Stimulated activated CD4-positive, alpha-beta T cell treated with anti-CD3 and anti-CD28 coated beads, Interleukin-1b, Interleukin-23, amount 100 ng/mL, for 1 hour (primary cell): ENCODE measurements around the gene PHYH.
"Not testable (repeated sequence)": the region's sequence is repeated elsewhere in the genome, so short reads cannot be mapped to it uniquely, and the experiment has no call there.

Experiments
- DNase-seq, 2 donors: peaks; one replicate each; pipeline ENCODE4 v3.0.0-alpha.2; 2020; ENCODE audit warnings: low read depth in 2 of 2

PHYH gene

DNA sequence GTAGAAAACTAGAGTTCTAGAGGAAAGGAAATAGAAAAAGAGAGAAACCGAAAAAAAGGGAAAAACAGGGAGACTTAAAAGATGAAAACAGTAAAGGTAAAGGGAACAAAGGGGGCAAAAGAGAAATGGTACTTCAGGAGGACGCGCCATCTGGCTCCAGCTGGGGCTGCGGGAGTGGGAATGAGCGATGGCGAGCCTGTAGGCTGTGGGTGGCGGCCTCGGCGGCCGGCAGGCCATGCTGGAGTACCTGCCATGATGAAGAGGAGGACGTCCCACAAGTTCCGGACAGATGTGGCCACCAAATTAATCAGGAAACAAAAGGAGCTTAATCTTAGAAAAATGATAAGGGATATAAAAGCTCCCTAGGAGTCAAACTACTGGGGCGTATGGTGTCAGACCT lies 21.7 kb upstream of the PHYH start:
- no peak for DNase-seq

DNA sequence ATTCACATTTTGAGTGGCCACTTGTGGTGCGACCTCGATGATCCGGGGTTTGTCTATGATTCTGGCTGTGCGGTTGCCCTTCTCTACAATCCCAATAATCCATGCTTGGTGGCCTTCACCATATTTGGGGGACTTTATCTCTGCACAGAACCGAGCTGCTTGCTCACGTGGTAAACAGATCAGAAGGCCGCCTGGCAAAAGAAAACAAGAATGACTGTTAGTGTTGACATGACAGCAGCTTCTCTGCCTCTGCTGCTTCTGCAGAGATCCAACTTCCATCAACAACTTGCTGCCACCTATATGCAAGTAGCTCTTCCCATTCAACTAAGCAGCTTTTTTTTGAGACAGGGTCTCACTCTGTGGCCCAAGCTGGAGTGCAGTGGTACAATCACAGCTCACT lies 19.3 kb upstream of the PHYH start:
- no peak for DNase-seq

DNA sequence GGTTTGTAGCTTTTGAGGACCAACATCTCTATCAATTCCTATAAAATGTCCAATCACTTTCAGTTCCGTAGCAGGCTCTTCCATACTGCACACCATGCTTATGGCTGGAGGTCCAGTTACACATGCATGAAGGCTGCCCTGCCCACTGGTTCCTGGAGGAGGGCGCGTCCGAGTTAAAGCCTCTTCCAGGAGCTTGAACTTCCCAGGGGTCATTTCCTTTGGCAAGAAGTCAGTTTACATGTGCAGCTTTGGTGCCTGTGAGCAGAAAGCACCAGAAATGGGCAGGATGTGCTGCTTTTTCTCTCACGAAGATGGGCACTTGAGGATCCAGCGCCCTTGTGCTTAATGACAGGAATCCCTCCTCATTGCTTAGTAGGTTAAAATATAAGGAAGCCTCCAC lies 17.6 kb upstream of the PHYH start:
- no peak for DNase-seq

DNA sequence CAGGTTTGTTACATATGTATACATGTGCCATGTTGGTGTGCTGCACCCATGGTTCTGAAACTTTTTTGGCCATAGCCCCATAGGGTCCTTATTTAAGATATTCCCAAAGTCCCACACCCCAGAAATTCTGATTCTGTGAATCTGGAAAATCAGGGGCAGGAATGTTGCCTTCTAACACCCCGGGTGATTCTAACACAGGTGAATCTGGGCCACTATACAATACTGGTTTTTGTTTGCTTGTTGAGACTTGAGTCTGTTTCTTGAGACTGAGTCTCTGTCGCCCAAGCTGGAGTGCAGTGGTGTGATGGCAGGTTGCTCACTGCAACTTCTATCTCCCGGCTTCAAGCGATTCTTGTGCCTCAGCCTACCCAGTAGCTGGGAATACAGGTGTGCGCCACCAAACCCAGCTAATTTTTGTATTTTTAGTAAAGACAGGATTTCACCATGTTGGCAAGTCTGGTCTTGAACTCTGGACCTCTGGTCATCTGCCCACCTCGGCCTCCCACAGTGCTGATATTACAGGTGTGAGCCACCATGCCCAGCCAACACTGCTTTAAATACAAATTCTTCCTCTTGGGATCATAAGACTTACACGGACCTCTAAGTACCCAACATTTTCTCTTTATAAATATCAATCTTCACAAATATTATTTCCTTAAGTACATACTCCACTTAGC lies 16.9 kb upstream of the PHYH start:
- no peak for DNase-seq

DNA sequence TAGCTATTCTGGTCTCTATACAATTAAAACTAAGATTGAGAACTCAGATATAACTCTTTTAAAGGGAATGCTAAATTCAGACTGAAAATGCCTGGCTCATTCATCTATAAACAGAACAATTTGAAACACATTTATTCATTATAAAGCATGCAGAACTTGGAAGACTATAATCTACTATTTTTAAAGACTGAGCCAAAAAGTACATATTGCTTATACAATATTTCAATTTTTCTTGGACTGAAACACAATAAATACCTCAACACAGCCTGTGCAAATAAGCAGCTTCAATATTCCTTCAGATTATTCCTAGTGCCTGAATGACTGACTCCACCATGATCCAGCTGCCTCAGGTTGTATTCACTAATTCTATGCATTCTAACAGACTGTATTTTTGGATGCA lies 15.5 kb upstream of the PHYH start:
- no peak for DNase-seq

DNA sequence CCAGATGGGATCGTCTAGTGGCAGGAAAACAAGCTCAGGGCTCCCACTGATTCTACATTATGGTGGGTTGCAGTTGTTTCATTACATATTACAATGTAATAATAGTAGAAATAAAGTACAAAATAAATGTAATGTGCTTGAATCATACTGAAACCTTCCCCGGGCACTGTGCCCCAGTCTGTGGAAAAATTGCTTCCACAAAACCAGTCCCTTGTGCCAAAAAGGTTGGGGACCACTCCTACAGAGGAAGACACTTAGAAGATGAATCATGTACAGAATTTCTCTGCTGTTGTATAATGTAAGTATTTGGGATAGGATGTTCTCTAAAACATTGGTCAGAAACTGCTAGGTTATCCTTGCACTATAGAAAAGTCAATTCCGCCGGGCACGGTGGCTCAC lies 11.3 kb upstream of the PHYH start:
- no peak for DNase-seq

DNA sequence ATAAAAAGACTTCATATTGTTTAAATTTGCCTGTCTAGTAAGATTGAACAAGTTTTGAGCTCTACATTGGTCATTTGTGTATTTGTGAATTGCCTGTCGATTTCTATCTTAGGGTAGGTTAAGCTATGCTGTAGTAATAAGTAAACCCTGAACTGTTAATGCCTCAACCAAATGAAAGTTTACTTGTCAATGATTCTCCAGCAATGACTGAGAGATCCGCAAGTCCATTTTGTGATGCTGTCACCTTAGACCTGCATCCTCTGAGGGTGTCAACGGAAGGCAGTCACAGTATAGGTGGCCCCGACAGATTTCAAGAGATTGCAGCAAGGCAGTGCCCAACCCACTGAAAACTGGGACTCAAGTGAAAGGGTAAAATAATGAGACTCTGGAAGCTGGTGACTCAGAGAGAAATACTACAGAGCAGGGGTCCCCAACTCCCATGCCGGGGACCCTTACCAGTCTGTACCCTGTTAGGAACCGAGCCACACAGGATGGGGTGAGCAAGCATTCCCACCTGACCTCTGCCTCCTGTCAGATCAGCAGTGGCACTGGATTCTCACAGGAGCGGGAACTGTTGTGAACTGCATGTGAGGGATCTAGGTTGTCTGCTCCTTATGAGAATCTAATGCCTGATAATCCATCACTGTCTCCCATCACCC lies 10.8 kb upstream of the PHYH start:
- no peak for DNase-seq

DNA sequence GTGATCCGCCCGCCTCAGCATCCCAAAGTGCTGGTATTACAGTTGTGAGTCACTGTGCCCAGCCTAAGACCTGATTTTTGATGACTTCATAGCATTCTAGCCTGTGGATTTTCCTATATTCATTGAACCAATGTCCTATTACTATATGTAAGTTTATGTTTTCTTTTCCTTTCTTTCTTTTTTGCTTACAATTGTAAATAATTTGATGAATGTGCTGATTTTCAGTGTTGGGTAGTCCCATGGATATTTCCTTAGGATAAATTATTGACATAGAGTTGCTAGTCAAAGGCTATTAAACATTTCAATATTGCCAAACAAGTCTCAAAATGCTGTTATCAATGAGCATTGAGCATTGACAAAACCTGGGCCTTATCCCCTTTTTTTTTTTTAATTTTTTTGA lies 9.9 kb upstream of the PHYH start:
- no peak for DNase-seq

DNA sequence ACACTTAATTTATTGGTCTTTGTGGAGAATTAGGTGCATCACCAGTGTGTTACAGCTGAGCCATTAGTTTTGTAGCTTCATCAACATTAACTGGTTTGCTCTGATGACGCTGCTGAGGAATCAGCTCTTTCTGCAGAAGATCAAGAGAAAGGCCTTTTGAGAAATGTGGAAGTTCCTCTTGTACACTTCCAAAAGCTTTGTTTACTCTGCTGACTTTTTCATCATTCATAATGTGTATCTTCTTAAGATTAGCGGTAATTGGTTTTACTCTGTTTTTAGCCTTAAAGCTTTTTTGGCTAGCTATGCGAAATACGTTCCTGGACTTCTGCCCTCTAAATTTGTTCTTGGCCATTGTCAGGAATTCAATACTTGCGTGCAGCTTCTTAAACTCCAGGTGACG lies 8.2 kb upstream of the PHYH start:
- no peak for DNase-seq

DNA sequence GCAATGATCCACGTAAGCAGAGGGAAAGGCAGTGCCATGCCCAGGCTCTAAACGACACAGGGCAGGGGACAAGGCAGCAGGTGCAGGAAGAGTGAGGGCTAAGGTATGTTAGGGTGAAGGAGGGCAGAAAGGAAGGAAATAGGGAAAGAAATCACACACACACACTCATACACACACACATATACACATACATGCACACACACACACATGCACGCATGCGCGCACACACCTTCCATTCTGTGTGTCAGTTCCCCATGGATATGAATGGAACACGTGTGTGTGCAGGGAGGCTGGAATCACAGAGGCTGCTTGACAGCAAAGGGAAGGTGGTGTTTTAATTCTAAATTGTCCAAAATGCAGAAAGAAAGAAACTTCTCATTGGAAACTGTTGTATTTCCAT lies 6.2 kb upstream of the PHYH start:
- DNase-seq, result no peak

DNA sequence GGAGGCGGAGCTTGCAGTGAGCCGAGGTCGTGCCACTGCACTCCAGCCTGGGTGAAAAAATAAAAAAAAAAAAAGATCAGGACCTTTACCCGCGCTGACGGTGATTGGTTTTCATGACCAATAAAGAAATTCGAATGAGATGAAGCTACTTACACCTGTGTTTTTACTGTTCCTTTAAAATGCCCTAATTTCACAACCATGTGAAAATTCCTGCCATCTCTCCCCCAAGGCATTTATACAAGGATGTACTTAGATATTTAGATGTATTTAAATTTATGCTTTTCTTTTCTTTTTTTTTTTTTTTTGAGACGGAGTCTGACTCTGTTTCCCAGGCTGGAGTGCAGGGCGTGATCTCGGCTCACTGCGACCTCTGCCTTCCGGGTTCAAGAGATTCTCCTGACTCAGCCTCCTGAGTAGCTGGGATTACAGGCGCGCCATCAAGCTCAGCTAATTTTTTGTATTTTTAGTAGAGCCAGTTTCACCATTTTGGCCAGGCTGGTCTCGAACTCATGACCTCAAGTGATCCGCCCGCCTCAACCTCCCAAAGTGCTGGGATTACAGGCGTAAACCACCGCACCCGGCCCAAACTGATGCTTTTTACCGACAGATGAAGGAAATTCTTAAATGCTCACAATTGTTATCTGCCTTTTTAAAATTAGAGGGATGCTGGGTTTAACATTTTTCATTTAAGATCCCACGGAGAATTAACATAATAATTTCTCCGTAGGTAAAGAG lies 3.1 kb upstream of the PHYH start:
- no peak for DNase-seq

DNA sequence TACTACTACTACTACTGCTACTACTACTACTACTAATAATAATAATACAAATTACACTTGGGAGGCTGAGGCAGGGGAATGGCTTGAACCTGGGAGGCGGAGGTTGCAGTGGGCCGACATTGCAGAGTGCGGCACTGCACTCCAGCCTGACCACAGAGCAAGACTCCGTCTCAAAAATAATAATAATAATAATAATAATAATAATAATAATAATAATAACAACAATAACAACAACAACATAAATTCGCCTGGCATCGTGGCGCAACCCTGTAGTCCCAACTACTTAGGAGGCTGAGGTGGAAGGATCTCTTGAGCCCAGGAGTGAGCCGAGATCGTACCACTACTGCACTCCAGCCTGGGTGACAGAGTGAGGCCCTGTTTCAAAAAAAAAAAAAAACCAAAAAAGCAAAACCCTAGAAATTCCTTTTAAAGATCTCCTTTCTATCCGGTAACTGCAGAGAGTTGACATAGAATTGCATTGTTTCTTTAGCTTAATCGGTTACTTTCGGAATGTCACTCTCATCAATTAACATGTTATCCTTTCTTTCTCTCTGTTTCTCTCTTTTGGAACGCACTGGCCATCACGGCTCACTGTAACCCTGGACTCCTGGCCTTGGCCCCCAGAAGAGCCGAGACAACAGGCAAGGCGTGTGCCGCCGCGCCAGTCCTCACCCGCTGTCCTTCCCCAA lies 972 bp downstream of the PHYH start:
- no peak for DNase-seq

DNA sequence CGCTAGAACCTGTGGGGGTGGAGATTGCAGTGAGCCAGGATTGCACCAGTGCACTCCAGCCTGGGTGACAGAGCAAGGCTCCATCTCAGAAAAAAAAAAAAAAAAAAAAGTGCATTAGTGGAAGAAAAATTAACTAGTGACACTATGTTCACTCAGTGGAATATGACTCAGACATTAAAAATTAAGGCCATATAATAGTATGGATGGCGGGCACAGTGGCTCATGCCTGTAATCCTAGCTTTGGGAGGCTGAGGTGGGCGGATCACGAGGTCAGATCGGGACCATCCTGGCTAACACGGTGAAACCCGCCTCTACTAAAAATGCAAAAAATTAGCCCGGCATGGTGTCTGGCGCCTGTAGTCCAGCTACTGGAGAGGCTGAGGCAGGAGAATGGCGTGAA lies 3.4 kb downstream of the PHYH start:
- DNase-seq, result no peak

DNA sequence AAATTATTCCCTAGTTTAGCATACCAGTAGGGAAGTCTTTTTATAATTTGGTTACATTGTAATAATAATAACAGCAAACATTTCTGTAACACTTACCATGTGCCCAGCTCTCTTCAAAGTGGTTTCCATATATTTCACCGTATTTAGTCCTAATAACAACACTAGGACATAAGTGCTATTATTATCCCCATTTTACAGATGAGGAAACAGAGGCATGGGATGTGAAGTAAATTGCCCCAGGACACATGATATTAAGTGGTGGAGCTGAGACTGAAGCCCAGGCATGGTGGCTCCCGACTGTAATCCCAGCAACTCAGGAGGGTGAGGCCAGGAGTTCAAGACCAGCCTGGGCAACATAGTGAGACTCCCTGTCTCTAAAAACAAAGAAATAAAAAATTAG lies 5.1 kb downstream of the PHYH start:
- DNase-seq, result no peak

DNA sequence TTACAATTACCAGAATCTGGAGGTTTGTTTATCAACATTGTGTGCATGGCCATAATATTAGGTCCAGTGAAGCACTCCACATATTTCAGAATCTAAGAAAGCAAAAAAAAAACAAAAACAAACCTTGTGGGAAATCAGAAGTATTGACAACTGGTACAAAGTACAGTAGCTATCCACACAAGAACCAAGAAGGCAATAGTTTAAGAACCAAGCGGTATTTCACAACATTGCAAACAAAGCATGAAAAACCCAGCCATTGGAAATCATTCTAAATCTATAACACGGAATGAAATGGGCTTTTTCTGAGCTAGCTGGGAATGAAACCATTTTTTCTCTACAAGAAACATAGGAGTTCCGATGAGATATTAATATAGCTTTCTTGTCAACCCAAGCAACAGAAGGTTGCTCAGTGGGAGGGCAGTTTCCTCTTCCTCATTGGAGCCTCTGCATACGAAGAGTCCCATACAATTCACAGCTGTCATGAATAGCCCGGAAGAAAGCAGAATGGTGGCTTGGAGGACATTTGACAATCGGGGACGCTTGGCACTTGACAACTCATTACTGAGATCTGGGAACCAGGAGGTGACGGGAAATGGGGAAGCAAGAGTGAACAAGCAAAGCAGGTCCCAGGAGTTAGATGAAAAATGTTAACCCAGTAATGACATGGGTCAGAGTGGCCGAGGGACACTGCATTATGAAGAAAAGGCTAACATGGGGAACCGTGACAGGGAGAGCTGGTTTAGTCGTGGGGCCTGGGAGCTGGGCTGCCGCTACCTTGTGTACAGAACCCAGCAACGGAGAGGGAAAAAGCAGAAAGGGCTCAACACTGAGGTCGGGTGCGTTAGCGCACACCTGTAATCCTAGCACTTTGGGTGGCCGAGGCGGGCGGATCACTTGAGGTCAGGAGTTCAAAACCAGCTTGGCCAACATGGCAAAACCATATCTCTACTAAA lies 7.8 kb downstream of the PHYH start:
- DNase-seq, result no peak

DNA sequence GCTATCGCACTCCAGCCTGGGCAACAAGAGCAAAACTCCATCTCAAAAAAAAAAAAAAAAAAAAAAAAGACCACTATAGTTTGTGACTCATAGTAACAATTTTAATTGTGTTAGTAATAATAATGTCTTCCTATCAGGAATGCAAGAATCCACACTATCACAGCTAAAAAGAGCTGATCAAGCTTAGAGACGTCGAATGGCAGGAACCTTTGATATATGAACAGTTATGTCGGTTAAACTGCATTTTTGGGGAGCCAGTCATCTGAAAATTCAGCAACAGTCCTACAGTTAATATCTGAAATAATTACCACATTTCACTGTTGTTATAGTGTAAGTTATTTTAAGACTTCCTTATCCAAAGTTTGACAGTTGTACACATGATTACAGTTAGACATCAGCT lies 8.8 kb downstream of the PHYH start:
- DNase-seq, result no peak

DNA sequence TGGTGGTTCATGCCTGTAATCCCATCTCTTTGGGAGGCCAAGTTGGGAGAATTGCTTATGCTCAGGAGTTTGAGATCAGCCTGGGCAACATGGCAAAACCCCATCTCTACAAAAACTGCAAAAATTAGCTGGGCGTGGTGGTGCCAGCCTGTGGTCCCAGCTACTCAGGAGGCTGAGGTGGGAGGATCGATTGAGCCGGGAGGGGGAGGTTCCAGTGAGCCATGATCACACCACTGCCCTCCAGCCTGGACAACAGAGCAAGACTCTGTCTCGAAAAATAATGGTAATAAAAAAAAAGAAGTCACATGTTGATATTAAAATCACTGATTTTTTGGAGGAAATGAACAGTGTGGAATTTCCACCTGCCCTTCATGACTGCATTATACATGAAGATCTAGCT lies 15.8 kb downstream of the PHYH start:
- no peak for DNase-seq

DNA sequence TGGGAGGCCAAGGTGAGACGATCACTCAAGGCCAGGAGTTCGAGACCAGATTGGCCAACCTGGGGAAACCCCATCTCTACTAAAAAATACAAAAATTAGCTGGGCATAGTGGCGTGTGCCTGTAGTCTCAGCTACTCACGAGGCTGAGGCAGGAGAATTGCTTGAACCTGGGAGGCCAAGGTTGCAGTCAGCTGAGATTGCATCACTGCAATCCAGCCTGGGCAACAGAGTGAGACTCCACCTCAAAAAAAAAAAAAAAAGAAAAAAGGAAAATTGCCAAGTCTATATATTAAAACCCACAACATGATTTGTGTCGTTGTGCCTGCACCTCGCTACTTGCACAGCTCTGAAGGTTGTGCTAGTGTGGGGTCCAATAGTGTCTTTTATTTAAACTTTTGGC lies 17.5 kb downstream of the PHYH start:
- DNase-seq, result not testable (repeated sequence)

DNA sequence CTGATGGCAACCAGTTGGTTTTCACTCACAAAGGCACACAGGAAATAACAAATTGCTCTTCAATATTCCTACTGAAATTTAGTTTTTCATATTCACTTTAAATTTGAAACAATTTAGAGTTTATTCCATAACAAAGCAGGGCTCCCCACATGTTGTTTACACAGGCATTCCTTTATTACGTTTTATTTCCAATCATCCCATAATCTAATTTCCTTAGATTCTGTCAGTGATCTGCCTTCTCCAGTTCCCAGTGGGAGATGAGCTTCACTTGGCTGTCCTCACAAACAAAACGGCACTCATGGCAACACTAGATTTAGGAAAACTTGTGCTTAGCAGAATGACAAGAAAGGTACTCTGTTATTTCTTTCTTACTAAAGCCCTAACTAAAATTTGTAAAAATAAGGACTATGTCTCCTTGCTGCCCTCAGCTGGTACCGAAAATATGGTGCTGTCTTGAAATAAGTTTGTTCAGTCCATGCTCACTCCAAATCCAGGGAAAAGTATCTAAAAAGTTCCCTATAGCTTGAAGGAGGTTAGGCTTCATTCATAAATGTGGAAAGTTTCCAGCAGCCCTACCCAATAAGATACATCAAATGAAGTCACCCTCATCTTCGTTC lies 23.0 kb downstream of the PHYH start:
- no peak for DNase-seq

DNA sequence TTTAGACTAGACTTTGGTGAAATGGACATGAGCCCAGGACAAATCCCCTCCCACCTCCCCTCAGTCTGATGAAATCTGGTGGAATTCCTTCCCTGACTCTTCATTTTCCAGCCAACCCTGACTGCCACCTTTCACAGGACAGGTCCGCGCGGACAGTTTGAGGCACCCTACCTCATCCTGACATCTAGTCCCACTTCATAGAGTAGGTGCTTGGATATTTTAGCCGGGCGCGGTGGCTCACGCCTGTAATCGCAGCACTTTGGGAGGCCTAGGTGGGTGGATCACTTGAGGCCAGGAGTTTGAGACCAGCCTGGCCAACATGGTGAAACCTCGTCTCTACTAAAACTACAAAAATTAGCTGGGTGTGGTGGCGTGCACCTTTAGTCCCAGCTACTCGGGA lies 23.7 kb downstream of the PHYH start:
- DNase-seq, result not testable (repeated sequence)

DNA sequence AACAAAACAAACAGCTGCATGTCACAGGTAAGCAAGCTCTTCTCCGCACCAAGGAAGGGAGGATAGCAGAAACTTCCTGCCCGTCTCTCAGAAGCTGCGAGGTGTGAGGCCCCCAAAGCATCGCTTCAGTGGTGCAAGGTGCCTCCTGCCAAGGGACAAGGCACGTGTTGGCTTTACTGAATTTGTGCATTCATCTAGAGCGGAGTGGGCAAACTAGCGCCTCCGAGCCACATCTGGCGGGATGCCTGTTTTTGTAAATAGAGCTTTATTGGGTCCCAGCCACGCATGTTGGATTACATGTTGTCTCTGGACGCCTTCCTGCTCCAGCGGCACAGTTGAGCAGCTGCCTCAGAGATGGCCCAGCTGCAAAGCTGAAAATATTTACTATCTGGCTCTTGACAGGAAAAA lies 27.7 kb downstream of the PHYH start:
- no peak for DNase-seq
